Stimulated activated CD4-positive, alpha-beta T cell treated with anti-CD3 and anti-CD28 coated beads, Interleukin-4, amount 100 ng/mL, for 48 hours (primary cell): ENCODE measurements around the gene CTSH.

Source experiments
- DNase-seq, 2 donors: peaks; one replicate each; pipeline ENCODE4 v3.0.0-alpha.2; 2020; ENCODE audit warnings: low read depth in 2 of 2

CTSH gene, protein sequence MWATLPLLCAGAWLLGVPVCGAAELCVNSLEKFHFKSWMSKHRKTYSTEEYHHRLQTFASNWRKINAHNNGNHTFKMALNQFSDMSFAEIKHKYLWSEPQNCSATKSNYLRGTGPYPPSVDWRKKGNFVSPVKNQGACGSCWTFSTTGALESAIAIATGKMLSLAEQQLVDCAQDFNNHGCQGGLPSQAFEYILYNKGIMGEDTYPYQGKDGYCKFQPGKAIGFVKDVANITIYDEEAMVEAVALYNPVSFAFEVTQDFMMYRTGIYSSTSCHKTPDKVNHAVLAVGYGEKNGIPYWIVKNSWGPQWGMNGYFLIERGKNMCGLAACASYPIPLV

DNA sequence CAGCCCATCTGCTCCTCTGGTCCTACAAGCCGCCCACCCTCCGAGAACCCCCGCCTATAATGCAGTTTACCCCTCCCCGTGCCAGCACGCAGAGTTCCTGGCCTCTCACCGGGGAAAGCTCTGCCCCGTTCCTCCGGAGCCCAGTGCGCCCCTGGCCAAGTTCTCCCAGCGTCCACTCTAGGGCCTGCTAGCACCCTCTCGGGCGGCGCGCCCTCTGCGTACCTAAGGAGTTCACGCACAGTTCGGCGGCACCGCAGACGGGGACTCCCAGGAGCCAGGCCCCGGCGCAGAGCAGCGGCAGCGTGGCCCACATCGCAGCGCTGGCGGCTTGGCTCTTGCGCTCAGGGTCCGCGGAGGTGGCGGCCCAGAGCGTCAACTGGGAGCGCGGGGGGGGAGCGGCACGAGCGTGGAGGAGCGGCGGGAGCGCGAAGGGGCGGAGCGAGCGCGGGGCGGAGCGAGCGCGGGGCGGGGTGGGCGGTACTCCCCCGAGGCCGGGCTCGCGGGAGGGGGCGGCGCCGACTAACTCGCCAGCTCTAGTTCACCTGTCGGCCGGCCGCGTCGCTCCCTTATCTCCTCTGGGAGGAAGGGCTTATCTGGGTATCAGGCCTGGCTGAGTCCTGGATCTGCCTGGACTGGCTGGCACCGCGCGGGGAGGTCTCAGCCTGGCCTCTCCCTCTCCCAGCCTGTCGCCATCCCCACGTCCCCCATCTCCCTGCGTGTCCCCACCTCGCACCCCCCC lies at the start of gene CTSH:
Gene CTSH, minus strand, starts transcription at position 378 of the 739 bp plus-strand sequence. Its CDS starts 65 bp downstream, at position 313.
- peak; percentile 59 to 69 for DNase-seq

DNA sequence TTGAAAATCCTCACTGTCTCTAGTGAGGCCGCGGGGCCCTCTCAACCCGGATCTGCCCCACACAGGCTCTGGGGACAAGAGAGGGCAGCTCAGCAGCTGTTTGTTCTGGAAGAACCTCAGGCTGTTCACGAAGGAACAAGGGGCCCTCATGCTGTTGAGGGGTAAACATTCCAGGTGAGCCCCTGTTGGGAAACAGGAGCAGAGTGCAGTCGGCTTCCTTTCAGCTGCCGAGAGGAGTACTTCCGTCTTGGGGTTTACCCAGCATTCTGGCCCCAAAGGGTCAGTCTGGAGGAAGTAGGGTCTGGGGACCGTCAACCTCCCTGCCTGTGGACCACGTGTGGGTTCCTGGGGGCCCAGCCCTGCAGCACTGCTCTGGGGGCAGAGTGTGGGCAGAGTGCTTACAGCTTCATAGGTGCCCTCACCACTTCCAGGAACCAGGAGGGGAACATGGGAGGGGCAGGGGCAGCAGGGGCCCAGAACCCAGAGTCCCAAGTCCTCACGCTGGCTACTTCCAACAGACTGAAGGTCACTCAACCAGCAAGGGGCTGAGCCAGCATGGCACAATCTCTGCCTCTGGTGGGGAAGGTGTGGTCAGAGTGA lies 49.2 kb upstream of the CTSH start:
- no peak for DNase-seq

DNA sequence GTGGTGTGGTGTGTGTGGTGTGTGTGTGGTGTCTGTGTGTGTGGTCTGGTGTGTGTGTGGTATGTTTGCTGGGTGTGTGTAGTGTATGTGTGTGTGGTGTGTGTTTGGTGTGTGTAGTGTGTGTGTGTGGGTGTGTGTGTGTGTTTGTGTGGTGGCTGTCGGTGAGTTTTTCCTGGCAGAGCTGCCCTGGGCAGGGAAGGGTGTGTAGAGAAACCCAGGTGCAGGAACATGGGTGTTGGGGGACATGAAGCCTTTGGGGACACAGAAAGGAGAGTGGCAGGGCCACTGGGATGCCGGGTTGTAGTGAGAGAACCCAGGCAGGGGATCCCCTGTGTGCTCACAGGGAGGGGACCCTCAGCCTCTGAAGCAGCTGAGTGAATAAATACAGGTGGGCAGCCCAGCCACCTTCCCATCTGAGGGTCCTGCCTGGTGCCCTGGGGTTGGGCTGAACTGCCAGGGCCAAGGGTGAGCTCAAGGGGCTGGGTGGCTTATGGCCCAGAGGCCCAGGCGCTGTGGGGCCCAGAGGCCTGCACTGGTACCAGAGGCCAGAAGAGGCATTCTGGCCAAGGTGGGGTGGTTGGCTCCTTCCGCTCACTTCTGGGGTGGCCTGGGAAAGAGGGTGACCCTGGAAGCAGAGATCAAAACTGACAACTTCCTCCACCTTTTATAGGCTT lies 48.5 kb upstream of the CTSH start:
- DNase-seq: no peak

DNA sequence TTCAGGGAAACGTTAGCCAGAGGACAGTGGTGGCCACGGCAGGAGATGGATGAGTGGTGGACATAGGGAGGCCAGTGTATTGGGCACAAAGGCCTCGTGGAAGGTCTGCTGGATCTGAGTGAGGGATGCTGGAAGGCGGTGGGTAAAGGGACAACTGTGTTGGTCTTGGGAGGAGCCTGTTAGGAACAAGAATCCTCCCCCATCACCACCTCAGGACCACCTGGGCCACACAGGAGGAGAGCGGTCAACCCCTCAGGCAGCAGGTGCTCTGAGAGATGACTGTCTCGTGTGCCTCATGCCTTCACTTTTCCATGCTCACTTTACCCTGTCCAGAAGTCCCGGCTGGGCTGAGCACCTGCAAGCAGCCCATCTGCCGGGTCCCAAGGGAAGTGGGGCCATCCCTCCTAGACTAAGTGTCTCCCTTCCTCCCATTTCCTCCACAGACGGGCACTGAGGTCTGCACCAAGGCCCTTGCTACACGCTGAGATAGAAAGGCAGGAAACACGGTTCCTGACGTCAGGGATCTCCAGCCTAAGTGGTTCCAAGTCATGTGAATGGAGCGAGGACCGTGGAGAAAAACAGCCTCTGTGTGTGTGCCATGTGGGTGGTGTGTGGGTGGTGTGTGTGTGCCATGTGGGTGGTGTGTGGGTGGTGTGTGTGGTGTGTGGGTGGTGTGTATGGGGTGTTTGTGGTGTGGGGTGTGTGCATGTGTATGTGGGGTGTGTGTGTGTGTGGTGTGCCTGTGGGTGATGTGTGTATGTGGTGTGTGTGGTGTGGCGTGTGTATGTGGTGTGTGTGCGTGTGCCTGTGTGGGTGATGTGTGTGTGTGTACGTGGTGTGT lies 47.8 kb upstream of the CTSH start:
- DNase-seq: no peak

DNA sequence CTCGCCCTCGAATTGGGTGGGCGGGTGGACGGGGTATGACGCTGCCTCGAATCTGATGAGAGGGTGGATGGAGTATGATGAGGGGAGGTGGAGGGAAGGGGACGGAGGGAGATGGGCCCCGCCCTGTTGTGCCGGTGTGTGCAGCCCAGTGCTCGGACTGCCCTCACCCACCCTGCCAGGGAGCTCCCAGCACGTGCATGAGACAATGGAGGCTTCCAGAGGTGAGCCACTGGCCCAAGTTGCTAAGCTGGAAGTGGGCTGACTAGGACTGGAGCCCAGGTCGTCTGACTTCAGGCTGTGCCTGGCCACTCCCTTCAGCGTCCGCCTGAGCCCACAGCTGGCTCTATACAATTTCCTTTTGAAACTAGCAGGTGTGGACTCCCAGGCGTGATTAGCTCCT lies 47.0 kb upstream of the CTSH start:
- no peak for DNase-seq

- no peak for DNase-seq
Observed at GRCh38 chr15:78991476-78991875, 46.6 kb upstream of the CTSH start.

GRCh38 chr15:78990278-78990677 lies 45.4 kb upstream of the CTSH start:
- no peak for DNase-seq

DNA sequence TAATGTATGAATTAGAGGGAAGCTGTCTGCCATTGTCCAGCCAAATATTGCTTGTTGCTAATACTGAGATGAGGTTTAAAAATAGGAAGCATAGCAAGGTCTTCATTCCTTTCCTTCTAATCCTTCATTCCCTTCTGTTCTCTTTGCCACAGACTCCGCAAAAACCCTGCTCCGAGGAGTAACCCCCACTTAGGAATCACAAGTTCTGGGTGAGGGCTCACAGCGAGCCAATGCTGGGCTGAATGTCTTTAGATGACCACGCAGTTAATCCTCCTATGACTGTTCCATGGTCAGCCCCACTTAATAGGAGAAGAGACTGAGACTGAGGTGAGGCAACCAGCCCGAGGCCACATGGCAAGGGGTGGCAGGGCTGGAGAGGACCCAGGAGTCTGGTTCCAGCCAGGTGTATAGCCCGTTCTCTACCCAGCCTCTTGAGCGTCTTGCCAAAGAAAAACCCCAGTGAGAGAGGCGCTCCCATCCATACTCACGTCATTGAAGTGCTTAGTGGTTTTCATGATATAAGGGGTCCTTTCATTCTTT lies 44.9 kb upstream of the CTSH start:
- DNase-seq: no peak

GRCh38 chr15:78988361-78988911 lies 43.6 kb upstream of the CTSH start:
- DNase-seq: no peak

- DNase-seq: no peak
Observed at GRCh38 chr15:78987556-78988360, 42.9 kb upstream of the CTSH start.

DNA sequence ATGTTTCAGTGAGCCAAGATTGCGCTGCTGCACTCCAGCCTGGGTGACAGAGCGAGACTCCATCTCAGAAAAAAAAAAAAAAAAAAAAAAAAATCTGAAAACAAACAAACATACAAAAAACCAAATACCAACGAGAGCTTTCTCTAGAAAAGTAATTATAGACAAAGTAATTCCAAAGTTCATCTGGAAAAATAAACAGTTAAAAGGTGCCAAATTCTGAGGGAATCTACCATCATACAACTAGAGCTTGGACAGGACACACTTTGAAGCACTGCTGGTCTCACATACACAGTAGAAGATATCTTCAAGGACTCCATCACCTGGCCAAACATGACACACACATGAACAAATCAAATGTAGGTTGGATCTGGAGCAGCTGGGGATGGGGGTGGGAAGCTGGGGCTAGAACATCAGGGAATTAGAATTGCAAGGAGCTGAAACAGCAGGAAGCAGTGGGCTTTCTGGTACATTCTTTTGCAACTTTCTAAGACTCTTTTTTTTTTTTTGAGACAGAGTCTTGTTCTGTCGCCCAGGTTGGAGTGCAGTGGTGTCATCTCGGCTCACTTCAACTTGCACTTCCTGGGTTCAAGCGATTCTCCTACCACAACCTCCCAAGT lies 41.1 kb upstream of the CTSH start:
- DNase-seq: no peak

GRCh38 chr15:78984041-78984440 lies 39.2 kb upstream of the CTSH start:
- no peak for DNase-seq

DNA sequence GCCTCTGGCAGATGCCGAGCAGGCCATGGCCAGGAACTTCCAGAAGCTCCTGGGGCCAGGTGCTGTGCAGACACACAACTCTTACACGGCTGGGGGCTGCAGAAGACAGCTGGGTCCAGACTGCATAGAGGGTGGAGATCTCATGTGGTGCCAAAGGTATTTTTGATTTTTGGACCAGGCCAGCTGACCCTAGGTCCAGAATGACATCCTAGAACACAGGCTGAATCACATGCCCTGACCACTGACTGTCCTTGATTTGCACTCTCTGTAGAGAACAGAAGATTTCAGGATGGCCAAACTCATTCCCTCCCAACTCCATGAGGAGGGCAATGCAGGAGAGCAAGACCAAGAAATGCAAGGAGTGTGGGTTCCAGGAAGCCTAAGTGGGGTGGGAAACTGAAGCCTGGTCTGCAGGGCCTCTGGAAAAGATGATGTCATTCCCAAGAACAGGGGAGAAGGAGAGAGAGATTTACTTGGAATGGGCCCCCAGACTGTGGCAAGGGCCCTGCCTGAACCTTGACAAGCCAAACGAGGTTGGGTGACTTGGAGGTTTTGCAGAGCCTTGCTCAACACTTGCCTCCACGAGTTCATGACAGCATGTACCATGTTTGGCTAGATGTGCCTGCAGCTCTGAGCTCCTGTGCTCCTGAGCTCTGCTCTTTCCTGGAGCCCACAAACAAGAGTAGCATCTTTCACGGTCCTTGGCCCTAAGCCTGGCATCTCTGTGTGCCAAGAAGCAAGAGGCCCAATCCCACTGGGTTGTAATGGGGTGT lies 38.5 kb upstream of the CTSH start:
- no peak for DNase-seq

- no peak for DNase-seq
Observed at GRCh38 chr15:78982736-78983135, 37.9 kb upstream of the CTSH start.

- no peak for DNase-seq
Observed at GRCh38 chr15:78981532-78982313, 36.9 kb upstream of the CTSH start.

DNA sequence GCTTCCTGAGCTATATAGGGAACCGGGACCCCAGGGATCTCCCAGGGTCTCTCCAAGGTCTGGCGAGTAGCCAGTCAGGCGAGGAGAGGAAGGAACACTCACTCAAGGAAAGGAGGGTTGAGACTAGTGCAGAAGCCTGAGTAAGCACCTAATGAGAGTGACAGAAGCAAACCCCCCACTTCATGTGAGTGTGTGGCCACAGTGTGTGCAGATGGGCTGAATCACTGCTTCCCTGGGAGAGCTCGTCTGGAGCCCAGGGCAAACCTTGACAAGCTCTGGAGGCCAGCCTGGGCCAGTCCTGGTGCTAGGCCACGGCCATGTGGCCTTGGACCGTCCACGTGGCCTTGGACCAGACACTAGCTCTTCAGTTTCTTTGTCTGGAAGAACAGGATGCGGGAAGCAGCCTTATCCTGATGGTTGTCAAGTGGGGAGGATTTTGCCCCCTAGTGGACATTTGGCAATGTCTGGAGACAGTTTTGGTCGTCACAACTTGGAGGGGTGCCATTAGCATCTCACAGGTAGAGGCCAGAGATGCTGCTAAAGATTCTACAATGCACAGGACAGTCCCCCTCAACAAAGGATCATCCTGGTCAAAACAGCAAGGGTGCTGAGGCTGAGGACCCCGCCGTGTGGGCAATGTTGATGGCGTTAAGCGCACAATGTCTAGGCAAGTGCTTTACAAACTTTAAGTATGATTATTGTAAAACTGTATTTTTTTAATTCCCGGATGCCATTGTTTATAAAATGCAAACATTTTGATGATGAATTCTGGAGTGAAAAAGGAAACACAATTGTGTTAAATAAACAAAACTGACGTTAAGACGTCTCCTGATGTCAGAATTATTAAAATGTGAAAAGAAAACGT lies 34.8 kb upstream of the CTSH start:
- DNase-seq: peak; percentile 9 to 11

- DNase-seq: no peak
Observed at GRCh38 chr15:78978601-78979179, 33.8 kb upstream of the CTSH start.
